Measurements from ENCODE around the gene LRRC15. TPM values are rescaled to one million over a fixed set of nuclear protein-coding genes. Genes with fewer than 3 reads are reported as not detected.

The LRRC15 gene
- total RNA-seq, 2 experiments from 2014 or later = 0.04 TPM; not detected in 1

- DNase-seq (no peak), ATAC-seq (no peak)
- intact Hi-C loops (cut with DNase I, micrococcal nuclease) = no loop called here
- Mint-ChIP-seq H3K4me1 (no peaks in the 10 kb centered on the region), H3K27ac (no peak overlapping the region), H3K4me3 (no peak overlapping the region), H3K9me3 (ENCODE audit: low read depth) (no peaks in the 10 kb centered on the region), H3K27me3 (no peaks in the 10 kb centered on the region), H3K36me3 (ENCODE audit: low read depth) (no peaks in the 10 kb centered on the region)
- ChIA-PET CTCF (interaction anchor here (1.1 kb wide), 1 partner anchor 17 kb away, joined by 6 read pairs; no protein-coding TSS in a partner anchor), POLR2A (interaction anchor here (0.7 kb wide), 1 partner anchor 19 kb away, joined by 3 read pairs; no protein-coding TSS in a partner anchor)
Observed at GRCh38 chr3:194360568-194360967, 9.0 kb downstream of the LRRC15 start.

DNA sequence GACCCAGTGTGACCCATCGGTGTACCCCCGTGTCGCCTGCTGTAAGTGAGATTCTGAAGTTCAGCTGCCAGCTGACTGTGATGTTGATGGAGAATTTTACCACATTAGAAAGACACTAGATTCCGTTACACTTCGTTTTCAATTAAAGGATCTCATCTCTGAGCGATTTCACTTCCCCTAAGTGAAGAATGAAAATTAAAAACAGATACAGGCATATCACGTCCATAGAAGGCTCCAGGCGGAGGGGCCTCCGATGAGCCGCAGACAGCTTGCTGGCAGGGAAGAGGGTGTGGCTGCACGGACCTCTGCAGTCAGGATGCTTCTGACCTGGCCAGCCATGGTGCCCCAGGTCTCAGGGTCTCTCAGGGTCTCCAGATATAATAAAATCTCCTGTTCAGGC, 11.9 kb downstream of the LRRC15 start:
- no peaks in the 10 kb centered on the region for H3K36me3 Mint-ChIP-seq (ENCODE audit: low read depth)
- ChIA-PET CTCF (interaction anchor here (0.6 to 4.5 kb wide), 2 partner anchors 15 to 547 kb away, joined by 3 to 21 read pairs; no protein-coding TSS in a partner anchor), POLR2A (no interaction called here)

GRCh38 chr3:194355379-194355778, 14.2 kb downstream of the LRRC15 start:
- POLR2A ChIA-PET = no interaction called here
- no peak overlapping the region for H3K4me3 Mint-ChIP-seq
- CTCF ChIA-PET = interaction anchor here (0.5 to 4.5 kb wide), 7 partner anchors 9 to 1846 kb away, joined by 3 to 21 read pairs (median 3); no protein-coding TSS in a partner anchor
- no peak for ATAC-seq
- no peaks in the 10 kb centered on the region for H3K27me3 Mint-ChIP-seq
- H3K4me1 Mint-ChIP-seq = no peaks in the 10 kb centered on the region
- H3K36me3 Mint-ChIP-seq (ENCODE audit: low read depth) = no peaks in the 10 kb centered on the region
- H3K27ac Mint-ChIP-seq = no peak overlapping the region
- no peak for DNase-seq
- no peaks in the 10 kb centered on the region for H3K9me3 Mint-ChIP-seq (ENCODE audit: low read depth)
- intact Hi-C loops (cut with DNase I, micrococcal nuclease) = no loop called here

More for the DNA sequence above, 11.9 kb downstream of the LRRC15 start:
- H3K4me3 Mint-ChIP-seq = no peak overlapping the region
- DNase-seq = no peak
- intact Hi-C loops (cut with DNase I, micrococcal nuclease) = no loop called here
- H3K27me3 Mint-ChIP-seq = no peaks in the 10 kb centered on the region
- H3K27ac Mint-ChIP-seq = no peak overlapping the region
- H3K9me3 Mint-ChIP-seq (ENCODE audit: low read depth) = no peaks in the 10 kb centered on the region
- ATAC-seq = no peak
- no peaks in the 10 kb centered on the region for H3K4me1 Mint-ChIP-seq

GRCh38 chr3:194354315-194354714, 15.2 kb downstream of the LRRC15 start:
- Mint-ChIP-seq H3K9me3 (ENCODE audit: low read depth) (no peaks in the 10 kb centered on the region), H3K36me3 (ENCODE audit: low read depth) (no peaks in the 10 kb centered on the region), H3K4me3 (no peak overlapping the region), H3K27ac (no peak overlapping the region), H3K4me1 (no peaks in the 10 kb centered on the region), H3K27me3 (no peaks in the 10 kb centered on the region)
- no peak for DNase-seq
- intact Hi-C loops (cut with DNase I, micrococcal nuclease) = no loop called here
- no peak for ATAC-seq
- ChIA-PET POLR2A (no interaction called here), CTCF (interaction anchor here (4.5 kb wide), 1 partner anchor 12 kb away, joined by 21 read pairs; no protein-coding TSS in a partner anchor)

DNA sequence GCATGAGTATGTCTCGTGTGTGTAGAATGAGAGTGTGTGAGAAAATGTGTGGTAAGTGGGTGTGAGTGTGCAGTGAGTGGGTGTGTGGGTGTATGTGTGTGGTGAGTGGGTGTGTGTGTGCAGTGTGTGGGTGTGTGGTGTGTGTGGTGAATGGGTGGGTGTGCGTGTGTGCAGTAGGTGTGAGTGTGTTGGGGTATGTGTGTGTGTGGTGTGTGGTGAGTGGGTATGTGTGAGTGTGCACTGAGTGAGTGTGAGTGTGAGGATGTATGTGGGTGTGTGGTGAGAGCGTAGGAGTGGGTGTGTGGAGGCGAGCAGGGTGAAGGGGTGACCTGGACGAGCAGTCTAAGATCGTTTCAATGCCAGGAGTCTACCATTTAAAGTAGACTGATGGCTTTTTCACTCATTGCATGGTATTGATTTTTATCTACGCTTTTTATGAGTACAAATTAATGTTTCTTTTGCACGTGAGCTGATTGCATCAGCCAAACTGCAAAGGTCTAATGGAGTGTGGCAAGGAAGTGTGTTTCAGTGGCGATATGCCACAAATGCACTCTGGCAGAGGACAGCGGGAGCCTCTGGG, 16.8 kb downstream of the LRRC15 start:
- Mint-ChIP-seq H3K27ac (no peak overlapping the region), H3K9me3 (ENCODE audit: low read depth) (no peaks in the 10 kb centered on the region), H3K36me3 (ENCODE audit: low read depth) (no peaks in the 10 kb centered on the region), H3K4me1 (no peaks in the 10 kb centered on the region), H3K4me3 (no peak overlapping the region), H3K27me3 (no peaks in the 10 kb centered on the region)
- intact Hi-C loops (cut with DNase I, micrococcal nuclease) = no loop called here
- CTCF ChIA-PET = interaction anchor here (1.3 kb wide), 1 partner anchor 8 kb away, joined by 3 read pairs; no protein-coding TSS in a partner anchor
- POLR2A ChIA-PET = no interaction called here
- no peak for DNase-seq
- no peak for ATAC-seq

DNA sequence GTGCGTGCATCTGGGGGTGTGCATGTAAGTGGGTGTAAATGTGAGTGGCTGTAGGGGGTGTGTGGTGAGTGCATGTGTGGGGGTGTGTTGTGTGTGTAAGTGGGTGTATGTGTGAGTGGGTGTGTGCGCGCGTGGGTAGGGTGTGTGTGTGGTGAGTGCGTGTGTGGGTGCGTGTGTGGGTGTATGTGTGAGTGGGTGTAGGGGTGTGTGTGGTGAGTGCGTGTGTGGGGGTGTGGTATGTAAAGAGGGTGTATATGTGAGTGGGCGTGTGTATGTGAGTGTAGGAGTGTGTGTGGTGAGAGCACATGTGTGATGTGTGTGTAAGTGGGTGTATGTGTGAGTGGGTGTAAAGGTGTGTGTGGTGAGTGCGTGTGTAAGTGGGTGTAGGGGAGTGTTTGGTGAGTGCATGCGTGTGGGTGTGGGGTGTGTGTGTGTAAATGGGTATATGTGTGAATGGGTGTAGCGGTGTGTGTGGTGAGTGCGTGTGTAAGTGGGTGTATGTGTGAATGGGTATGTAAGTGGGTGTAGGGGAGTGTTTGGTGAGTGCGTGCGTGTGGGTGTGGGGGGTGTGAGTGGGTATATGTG, 17.5 kb downstream of the LRRC15 start:
- Mint-ChIP-seq H3K27ac (no peak overlapping the region), H3K4me3 (no peak overlapping the region), H3K36me3 (ENCODE audit: low read depth) (no peaks in the 10 kb centered on the region), H3K27me3 (no peaks in the 10 kb centered on the region), H3K4me1 (no peaks in the 10 kb centered on the region), H3K9me3 (ENCODE audit: low read depth) (no peaks in the 10 kb centered on the region)
- DNase-seq (no peak), ATAC-seq (no peak)
- ChIA-PET POLR2A (no interaction called here), CTCF (interaction anchor here (0.6 kb wide), 1 partner anchor 758 kb away, joined by 3 read pairs; no protein-coding TSS in a partner anchor)
- intact Hi-C loops (cut with DNase I, micrococcal nuclease) = no loop called here

DNA sequence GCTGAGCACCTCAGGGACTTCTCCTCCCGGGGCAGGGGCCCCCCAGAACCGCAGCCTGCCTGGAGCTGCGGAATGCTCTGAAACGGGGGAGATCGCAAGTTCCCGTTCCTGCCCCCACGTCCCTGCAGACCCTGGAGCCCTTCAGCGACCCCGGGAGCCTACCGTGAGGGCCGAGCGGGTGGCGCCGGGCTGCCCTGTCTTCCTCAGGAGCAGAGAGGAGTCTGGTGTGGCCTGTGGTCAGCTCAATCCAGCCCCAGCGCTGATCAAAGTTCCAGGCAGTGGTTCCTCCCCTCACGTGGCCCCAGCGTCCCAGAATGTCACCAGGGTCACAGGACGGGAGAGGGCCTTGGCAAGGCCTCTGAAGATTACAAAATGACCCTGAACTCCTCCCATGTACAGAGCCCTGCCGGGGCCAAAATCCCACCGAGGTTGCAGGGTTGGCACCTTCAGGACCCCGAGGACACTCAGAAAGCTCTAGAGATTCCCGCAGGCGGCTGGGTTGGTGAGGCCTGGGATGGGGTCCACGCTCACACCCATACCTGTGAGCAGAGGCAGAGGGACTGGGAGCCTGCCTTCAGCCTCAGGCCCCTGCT, 18.4 kb downstream of the LRRC15 start, which contains the start of gene CPN2:
TSS of gene CPN2 (minus strand) at position 249 of the 593 bp plus-strand sequence. CDS start 8,626 bp downstream, outside the sequence.
- Mint-ChIP-seq H3K36me3 (ENCODE audit: low read depth) (no peaks in the 10 kb centered on the region), H3K27me3 (no peaks in the 10 kb centered on the region), H3K9me3 (ENCODE audit: low read depth) (no peaks in the 10 kb centered on the region), H3K4me1 (no peaks in the 10 kb centered on the region), H3K4me3 (no peak within 1 kb of the TSS), H3K27ac (no peak within 1 kb of the TSS)
- CTCF ChIA-PET = interaction anchor here (0.6 to 1.3 kb wide), 5 partner anchors 10 to 757 kb away, joined by 3 to 4 read pairs (median 3); no protein-coding TSS in a partner anchor
- ATAC-seq (no peak), DNase-seq (no peak)
- intact Hi-C loops (cut with DNase I, micrococcal nuclease) = no loop called here
- POLR2A ChIA-PET = interaction anchor here (0.6 kb wide), 1 partner anchor 170 kb away, joined by 3 read pairs; no protein-coding TSS in a partner anchor

- Mint-ChIP-seq H3K27ac (no peak overlapping the region), H3K36me3 (ENCODE audit: low read depth) (no peaks in the 10 kb centered on the region), H3K4me1 (no peaks in the 10 kb centered on the region), H3K27me3 (no peaks in the 10 kb centered on the region), H3K9me3 (ENCODE audit: low read depth) (no peaks in the 10 kb centered on the region), H3K4me3 (no peak overlapping the region)
- intact Hi-C loops (cut with DNase I, micrococcal nuclease) = no loop called here
- no peak for DNase-seq
- CTCF ChIA-PET = interaction anchor here (0.8 to 1.3 kb wide), 4 partner anchors 9 to 244 kb away, joined by 3 to 4 read pairs (median 3); no protein-coding TSS in a partner anchor
- POLR2A ChIA-PET = interaction anchor here (0.6 kb wide), 1 partner anchor 170 kb away, joined by 3 read pairs; no protein-coding TSS in a partner anchor
- ATAC-seq = no peak
Observed at GRCh38 chr3:194350726-194351071, 18.8 kb downstream of the LRRC15 start.

DNA sequence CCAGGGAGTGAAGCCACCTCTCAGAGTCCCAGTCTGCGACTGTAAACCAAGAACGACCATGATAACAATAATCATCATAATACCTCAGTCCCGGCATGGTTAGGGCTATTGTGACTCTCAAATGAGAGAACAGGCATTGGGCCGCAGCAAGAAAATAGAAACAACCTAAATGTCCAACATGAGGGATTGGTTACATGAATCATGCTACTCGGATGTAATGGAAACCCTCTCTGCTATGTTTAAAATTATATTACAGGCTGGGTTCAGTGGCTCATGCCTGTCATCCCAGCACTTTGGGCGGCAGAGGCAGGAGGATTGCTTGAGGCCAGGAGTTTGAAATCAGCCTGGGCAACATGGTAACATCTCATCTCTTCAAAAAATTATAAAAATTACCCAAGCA, 21.2 kb downstream of the LRRC15 start:
- DNase-seq (no peak), ATAC-seq (no peak)
- Mint-ChIP-seq H3K27ac (no peak overlapping the region), H3K4me3 (no peak overlapping the region), H3K9me3 (ENCODE audit: low read depth) (no peaks in the 10 kb centered on the region), H3K36me3 (ENCODE audit: low read depth) (no peaks in the 10 kb centered on the region), H3K4me1 (no peaks in the 10 kb centered on the region), H3K27me3 (peaks cover 2% of the 10 kb centered on the region)
- POLR2A ChIA-PET = no interaction called here
- CTCF ChIA-PET = no interaction called here
- intact Hi-C loops (cut with DNase I, micrococcal nuclease) = no loop called here

GRCh38 chr3:194346621-194347020, 22.9 kb downstream of the LRRC15 start:
- DNase-seq (no peak), ATAC-seq (no peak)
- Mint-ChIP-seq H3K4me3 (no peak overlapping the region), H3K36me3 (ENCODE audit: low read depth) (no peaks in the 10 kb centered on the region), H3K27ac (no peak overlapping the region), H3K4me1 (no peaks in the 10 kb centered on the region), H3K27me3 (peaks cover 2% of the 10 kb centered on the region), H3K9me3 (ENCODE audit: low read depth) (no peaks in the 10 kb centered on the region)
- ChIA-PET CTCF (interaction anchor here (0.5 to 4.0 kb wide), 9 partner anchors 9 to 179 kb away, joined by 3 to 18 read pairs (median 4); no protein-coding TSS in a partner anchor), POLR2A (interaction anchor here (0.6 kb wide), 1 partner anchor 561 kb away, joined by 3 read pairs; no protein-coding TSS in a partner anchor)
- intact Hi-C loops (cut with DNase I, micrococcal nuclease) = no loop called here

DNA sequence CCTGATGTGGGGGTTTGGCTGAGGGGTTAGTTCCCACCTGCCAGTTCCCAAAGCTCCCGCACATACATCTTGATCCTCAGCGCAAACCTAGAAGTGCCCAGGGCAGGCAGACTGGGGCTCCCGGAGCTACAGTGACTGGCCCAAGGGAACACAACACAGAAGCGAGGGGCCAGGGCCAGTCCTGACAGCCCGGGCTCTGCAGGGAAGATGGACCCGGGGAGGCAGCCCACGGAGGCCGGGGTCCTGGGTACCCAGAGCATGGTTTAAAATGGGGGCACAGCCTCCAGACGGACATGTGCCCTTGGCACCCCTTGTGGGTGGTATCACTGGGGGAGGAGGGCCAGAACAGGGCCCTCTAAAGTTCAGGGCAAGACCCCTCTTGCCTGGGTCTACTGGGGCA, 23.5 kb downstream of the LRRC15 start:
- CTCF ChIA-PET = interaction anchor here (0.5 to 4.0 kb wide), 9 partner anchors 10 to 248 kb away, joined by 3 to 18 read pairs (median 4); no protein-coding TSS in a partner anchor
- H3K4me1 Mint-ChIP-seq = no peaks in the 10 kb centered on the region
- H3K27ac Mint-ChIP-seq = no peak overlapping the region
- no peaks in the 10 kb centered on the region for H3K36me3 Mint-ChIP-seq (ENCODE audit: low read depth)
- H3K9me3 Mint-ChIP-seq (ENCODE audit: low read depth) = no peaks in the 10 kb centered on the region
- intact Hi-C loops (cut with DNase I, micrococcal nuclease) = no loop called here
- DNase-seq (no peak), ATAC-seq (no peak)
- H3K4me3 Mint-ChIP-seq = no peak overlapping the region
- peaks cover 2% of the 10 kb centered on the region for H3K27me3 Mint-ChIP-seq
- POLR2A ChIA-PET = no interaction called here
